ENCODE measurements around the gene RANBP1. TPM values are rescaled to one million over a fixed set of nuclear protein-coding genes. Genes with fewer than 3 reads are reported as not detected.

Gene RANBP1
- polyA plus RNA-seq, 1 of the 3 experiments (the other 2 are of a cell fraction): 502 TPM

DNA sequence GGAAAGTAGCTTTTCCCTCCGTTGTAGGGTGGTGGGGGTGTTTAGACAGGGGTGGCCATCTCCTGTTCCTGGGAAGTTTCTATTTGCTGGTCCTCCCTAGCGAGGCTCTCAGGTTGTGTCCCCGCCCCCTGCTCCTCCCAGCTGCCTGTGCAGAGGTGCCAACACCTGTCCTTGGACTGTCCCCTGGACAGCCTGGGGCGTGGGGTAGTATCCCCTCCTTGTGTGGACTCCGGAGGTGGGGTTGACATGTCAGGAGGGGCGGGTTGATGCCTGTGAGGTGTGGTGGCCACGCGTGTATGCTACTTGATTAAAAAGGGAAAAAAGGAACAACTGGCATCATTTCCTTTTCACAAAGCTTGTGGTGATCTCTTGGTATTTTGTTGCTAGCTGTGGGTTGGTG is 14.3 kb upstream of the RANBP1 start:
- Histone ChIP-seq H3K9me2 (no peaks in the 10 kb centered on the region), H3K27ac (ENCODE audit: low read depth in 2 of 2, low read length in 1 of 2) (no peak overlapping the region), H4K20me1 (ENCODE audit: insufficient read depth) (peaks cover 18% of the 10 kb centered on the region; the same call in 1 of the 2 replicates), H3K4me1 (ENCODE audit: control insufficient read depth in 1 of 2, insufficient read depth in 2 of 2, low read depth in 1 of 2, low read length in 1 of 2) (no peaks in the 10 kb centered on the region; a peak in 1 of 4 replicates), H3K27me3 (ENCODE audit: insufficient read depth) (no peaks in the 10 kb centered on the region), H3K4me3 (ENCODE audit: low read depth in 2 of 2, low read length in 1 of 2) (no peak overlapping the region), H3K36me3 (replicated peaks in 1 of 2; ENCODE audit: control insufficient read depth in 1 of 2, insufficient read depth in 2 of 2, low read length in 1 of 2) (peaks cover 52 to 80% of the 10 kb centered on the region in 2 experiments), H3K79me2 (ENCODE audit: insufficient read depth) (peaks cover 82% of the 10 kb centered on the region), H3K9ac (no peak overlapping the region), H3K4me2 (no peak overlapping the region), H2AFZ (ENCODE audit: low read depth) (no peak overlapping the region), H3K9me3 (no peaks in the 10 kb centered on the region), H3F3A (replicated peaks; ENCODE audit: insufficient read depth) (peaks cover 10% of the 10 kb centered on the region)
- ChIA-PET POLR2A (interaction anchor here (0.7 kb wide), 1 partner anchor 9 kb away, joined by 3 read pairs; no protein-coding TSS in a partner anchor), CTCF (interaction anchor here (1.0 to 2.2 kb wide), 3 partner anchors 8 to 81 kb away, joined by 3 to 10 read pairs (median 6); partner anchors contain the start of gene TANGO2)
- TF ChIP-seq RFX5 (IDR thresholded peaks at IDR 0.05; ENCODE audit: low read length) (no peak), MEF2A (IDR thresholded peaks at IDR 0.05; ENCODE audit: borderline replicate concordance, low read depth) (no peak), YY1 (IDR thresholded peaks at IDR 0.05; ENCODE audit: low read depth) (no peak)
- WGBS (ENCODE audit: low lambda C conversion rate): 94% methylated on average over 8 of the region's 8 CpGs
- no peak for DNase-seq

DNA sequence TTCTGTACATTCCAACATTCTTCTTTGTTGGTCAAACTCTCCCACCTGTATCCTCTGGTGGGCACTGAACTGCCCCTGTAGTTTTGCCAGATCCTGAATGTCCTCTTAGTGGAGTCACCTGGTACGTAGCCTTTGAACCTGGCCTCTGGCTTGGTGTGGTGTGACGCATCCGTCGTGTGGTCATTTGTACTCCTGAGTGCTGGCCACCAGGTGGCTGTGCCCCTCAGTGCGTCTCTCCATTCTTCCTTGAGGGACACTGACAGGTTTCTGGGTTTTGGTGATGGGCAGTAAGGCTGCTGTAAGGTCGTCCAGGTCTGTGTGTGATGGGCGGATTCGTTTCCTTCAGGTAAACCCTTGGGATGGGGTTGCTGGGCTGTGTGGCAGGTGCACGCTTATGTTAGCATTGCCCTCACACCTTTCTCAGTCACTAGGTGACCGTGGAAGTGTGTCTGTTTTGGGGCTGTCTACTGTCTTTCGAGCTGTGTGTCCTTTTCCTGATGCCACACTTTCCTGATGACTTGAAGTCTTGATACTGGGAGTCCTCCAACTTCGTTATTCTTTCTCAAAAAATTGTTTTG is 13.6 kb upstream of the RANBP1 start:
- Histone ChIP-seq H3K9me2 (no peaks in the 10 kb centered on the region), H3K4me2 (no peak overlapping the region), H3K9me3 (no peaks in the 10 kb centered on the region), H2AFZ (ENCODE audit: low read depth) (no peak overlapping the region), H4K20me1 (ENCODE audit: insufficient read depth) (peaks cover 18% of the 10 kb centered on the region; the same call in 1 of the 2 replicates), H3K27ac (ENCODE audit: low read depth in 2 of 2, low read length in 1 of 2) (no peak overlapping the region), H3K4me1 (ENCODE audit: control insufficient read depth in 1 of 2, insufficient read depth in 2 of 2, low read depth in 1 of 2, low read length in 1 of 2) (no peaks in the 10 kb centered on the region; a peak in 1 of 4 replicates), H3K4me3 (ENCODE audit: low read depth in 2 of 2, low read length in 1 of 2) (no peak overlapping the region), H3K9ac (no peak overlapping the region), H3K27me3 (ENCODE audit: insufficient read depth) (no peaks in the 10 kb centered on the region), H3K36me3 (replicated peaks in 1 of 2; ENCODE audit: control insufficient read depth in 1 of 2, insufficient read depth in 2 of 2, low read length in 1 of 2) (peaks cover 51 to 80% of the 10 kb centered on the region in 2 experiments), H3K79me2 (ENCODE audit: insufficient read depth) (peaks cover 76% of the 10 kb centered on the region), H3F3A (replicated peaks; ENCODE audit: insufficient read depth) (peaks cover 4% of the 10 kb centered on the region)
- WGBS (ENCODE audit: low lambda C conversion rate): 95% methylated on average over 12 of the region's 12 CpGs
- ChIA-PET CTCF (interaction anchor here (0.7 to 2.2 kb wide), 3 partner anchors 9 to 81 kb away, joined by 3 to 10 read pairs (median 6); partner anchors contain the start of gene TANGO2), POLR2A (no interaction called here)
- DNase-seq: no peak
- TF ChIP-seq GATA2 (CRISPR knock-in tag; IDR thresholded peaks at IDR 0.05): no peak
- TF ChIP-seq NRF1 (IDR thresholded peaks at IDR 0.05; ENCODE audit: low read depth, low read length): no peak
- TF ChIP-seq, protein P1, sequence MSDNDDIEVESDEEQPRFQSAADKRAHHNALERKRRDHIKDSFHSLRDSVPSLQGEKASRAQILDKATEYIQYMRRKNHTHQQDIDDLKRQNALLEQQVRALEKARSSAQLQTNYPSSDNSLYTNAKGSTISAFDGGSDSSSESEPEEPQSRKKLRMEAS (IDR thresholded peaks at IDR 0.05; ENCODE audit: low read depth): no peak
- TF ChIP-seq CHD2 (IDR thresholded peaks at IDR 0.05; ENCODE audit: low read length, partially characterized antibody): no peak
- TF ChIP-seq TCF12 (IDR thresholded peaks at IDR 0.05): no peak
- TF ChIP-seq EP300 (IDR thresholded peaks at IDR 0.05; ENCODE audit: borderline replicate concordance in 1 of 2, low read depth in 1 of 2, low read length in 1 of 2): no peak
- no peak for TF ChIP-seq FOXM1 (IDR thresholded peaks at IDR 0.05; ENCODE audit: low read depth)
- TF ChIP-seq YY1 (IDR thresholded peaks at IDR 0.05; ENCODE audit: low read depth): no peak
- TF ChIP-seq, protein P2, sequence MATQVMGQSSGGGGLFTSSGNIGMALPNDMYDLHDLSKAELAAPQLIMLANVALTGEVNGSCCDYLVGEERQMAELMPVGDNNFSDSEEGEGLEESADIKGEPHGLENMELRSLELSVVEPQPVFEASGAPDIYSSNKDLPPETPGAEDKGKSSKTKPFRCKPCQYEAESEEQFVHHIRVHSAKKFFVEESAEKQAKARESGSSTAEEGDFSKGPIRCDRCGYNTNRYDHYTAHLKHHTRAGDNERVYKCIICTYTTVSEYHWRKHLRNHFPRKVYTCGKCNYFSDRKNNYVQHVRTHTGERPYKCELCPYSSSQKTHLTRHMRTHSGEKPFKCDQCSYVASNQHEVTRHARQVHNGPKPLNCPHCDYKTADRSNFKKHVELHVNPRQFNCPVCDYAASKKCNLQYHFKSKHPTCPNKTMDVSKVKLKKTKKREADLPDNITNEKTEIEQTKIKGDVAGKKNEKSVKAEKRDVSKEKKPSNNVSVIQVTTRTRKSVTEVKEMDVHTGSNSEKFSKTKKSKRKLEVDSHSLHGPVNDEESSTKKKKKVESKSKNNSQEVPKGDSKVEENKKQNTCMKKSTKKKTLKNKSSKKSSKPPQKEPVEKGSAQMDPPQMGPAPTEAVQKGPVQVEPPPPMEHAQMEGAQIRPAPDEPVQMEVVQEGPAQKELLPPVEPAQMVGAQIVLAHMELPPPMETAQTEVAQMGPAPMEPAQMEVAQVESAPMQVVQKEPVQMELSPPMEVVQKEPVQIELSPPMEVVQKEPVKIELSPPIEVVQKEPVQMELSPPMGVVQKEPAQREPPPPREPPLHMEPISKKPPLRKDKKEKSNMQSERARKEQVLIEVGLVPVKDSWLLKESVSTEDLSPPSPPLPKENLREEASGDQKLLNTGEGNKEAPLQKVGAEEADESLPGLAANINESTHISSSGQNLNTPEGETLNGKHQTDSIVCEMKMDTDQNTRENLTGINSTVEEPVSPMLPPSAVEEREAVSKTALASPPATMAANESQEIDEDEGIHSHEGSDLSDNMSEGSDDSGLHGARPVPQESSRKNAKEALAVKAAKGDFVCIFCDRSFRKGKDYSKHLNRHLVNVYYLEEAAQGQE (IDR thresholded peaks at IDR 0.05; ENCODE audit: low read depth, low read length): no peak
- TF ChIP-seq TAF1 (IDR thresholded peaks at IDR 0.05; ENCODE audit: borderline replicate concordance, low read depth, low read length): no peak
- TF ChIP-seq SIN3A (IDR thresholded peaks at IDR 0.05; ENCODE audit: borderline replicate concordance, low read depth, low read length): no peak
- TF ChIP-seq TEAD4 (IDR thresholded peaks at IDR 0.05; ENCODE audit: borderline replicate concordance, insufficient read depth): no peak
- no peak for TF ChIP-seq MEF2A (IDR thresholded peaks at IDR 0.05; ENCODE audit: borderline replicate concordance, low read depth)
- TF ChIP-seq FOXJ3 (CRISPR knock-in tag; IDR thresholded peaks at IDR 0.05): no peak

All from SK-N-SH (cell line).